HG03097 (cell line): ENCODE results near the gene BHLHE23.
"Not testable (repeated sequence)": the region's sequence is repeated elsewhere in the genome, so short reads cannot be mapped to it uniquely, and the experiment has no call there.

ENCODE experiments used
- ATAC-seq: cut with Tn5 transposase; IDR thresholded peaks from one replicate; pipeline ENCODE4 v1.9.1; 2021; ENCODE audit not compliant: unreplicated experiment, low FRiP score

The BHLHE23 gene

DNA sequence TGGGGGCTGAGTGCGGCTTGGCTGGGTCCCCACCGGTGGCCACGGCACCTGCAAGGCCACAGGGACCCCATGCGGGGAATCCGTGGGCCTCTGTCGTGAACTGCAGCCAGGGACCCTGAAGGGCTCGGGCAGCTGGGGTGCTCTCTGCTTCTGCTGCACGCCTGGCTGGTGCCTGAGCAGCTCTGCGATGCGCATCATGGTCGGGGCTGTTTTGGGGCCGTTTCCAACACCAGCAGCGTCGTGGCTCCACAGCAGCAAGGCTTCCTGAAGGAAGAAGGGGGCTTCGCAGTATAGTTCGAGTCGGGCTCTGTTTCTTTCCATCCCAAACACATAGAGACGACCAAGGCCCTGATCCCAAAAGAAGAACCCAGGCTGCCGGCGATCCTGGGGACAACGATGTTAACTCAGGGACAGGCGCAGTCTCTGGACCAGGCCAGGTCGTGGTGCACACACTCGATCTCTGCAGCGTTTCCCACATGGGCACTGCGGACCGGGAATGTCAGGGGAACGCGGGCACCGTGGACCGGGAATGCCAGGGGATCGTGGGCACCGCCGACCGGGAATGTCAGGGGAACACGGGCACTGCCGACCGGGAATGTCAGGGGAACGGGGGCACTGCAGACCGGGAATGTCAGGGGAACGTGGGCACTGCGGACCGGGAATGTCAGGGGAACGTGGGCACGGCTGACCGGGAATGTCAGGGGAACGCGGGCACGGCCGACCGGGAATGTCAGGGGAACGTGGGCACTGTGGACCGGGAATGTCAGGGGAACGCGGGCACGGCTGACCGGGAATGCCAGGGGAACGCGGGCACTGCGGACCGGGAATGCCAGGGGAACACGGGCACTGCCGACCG is 36.8 kb upstream of the BHLHE23 start:
- no peak for ATAC-seq

DNA sequence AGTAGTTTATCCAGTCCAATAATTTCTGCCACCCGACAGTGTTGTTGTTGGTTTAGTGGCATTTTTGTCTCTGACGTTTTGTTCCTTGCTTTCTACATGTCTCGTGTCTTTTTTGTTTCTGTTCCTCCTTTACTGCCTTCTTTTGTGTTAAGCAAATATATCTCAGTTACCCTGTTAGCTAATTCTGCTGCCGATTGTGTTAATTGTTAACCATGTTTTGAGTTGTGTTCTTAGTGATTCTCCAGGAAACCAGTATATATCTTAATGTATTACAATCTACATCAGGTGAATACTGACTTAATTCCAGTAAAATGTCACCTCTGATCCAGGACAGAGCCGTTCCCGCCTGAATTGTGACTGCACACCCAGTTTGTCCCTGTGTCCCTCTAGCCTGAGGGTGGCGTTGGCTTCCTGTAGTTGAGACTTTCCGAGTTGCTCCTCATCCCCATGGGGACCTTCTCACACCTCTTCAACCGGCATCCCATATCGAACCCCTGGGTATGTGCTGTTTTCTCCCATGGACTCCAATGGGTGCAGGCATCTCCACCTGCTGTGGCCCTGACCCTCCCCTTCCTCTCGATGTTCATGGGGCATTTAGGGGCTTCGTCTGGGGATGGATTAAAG is 35.8 kb upstream of the BHLHE23 start:
- no peak for ATAC-seq

DNA sequence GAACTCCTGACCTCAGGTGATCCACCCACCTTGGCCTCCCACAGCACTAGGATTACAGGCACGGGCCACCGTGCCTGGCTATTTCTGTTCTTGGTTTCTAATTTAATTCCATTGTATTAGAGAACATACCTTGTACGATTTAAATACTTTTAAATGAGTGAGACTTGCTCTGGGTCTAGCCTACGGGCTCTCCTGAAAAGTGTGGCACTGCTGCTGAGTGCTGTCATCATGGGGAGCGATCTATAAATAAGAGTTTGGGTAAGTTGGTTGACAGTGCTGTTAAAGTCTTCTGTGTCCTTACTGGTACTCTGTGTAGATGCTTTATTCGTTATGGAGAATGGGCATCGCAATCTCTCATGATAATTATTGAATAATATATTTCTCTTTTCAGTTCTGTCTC is 35.0 kb upstream of the BHLHE23 start:
- ATAC-seq, result no peak

DNA sequence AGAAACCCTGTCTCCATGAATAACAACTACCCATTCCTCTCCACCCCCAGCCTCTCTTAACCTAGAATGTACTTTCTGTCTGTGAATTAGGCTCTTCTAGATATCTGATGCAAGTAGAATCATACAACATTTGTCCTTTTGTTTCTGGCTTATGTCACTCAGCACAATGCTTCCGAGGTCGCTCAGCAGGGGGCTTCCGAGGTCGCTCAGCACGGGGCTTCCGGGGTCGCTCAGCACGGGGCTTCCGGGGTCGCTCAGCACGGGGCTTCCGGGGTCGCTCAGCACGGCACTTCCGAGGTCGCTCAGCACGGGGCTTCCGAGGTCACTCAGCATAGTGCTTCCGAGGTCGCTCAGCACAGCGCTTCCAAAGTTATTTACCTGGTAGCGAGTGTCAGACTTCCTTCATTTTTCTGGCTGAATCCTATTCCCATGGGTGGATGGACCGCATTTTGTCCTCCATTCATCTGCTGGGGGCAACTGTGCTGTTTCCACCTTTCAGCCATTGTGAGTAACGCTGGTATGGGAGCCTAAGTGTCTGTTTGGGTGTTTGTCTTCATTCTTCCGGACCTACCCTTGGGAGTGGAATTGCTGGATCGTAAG is 31.0 kb upstream of the BHLHE23 start:
- no peak for ATAC-seq

DNA sequence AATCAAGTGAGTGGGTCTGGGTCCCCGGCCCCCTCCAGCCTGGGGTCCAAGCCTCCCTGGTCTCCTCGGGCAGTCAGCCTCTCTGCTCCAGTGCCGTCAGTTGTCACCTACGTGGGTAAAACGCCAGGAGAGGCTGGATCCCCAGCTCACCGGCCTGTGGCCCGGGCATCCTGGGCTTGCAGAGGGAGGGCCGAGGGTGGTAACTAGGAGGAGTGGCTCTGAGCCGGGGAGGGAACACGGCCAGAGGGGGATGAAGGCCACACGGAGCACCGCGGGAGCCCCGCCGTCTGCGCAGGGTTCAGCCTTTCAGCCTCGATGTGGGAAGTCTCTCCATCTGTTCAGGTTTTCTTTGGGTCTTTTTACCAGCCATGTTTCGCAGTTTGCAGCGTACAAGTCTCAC is 29.5 kb upstream of the BHLHE23 start:
- ATAC-seq, result no peak

DNA sequence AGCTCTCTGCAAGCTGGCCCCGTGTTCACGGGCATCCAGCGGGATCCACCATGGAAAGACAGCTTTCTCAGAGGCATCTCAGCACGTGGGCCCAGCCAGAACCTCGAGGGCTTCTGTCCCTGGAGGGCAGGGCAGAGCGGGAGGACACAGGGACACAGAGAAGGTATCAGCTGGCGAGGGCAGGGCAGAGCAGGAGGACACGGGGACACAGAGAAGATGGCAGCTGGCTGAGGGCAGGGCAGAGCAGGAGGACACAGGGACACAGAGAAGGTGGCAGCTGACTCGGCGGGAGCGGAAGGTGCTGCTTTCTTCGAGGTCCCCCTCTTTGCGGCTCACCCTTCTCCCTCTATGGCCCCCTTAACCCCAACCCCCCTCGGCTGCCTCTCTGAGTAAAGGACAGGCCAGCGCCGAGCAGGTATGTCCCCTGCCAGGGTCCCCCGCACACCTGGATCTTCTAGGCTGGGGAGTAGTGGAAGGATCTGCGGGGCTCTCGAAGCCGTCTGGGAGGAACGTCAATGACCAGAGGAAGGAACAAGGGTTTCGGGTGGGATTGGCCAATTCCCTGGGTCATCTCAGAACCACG is 28.9 kb upstream of the BHLHE23 start:
- no peak for ATAC-seq

DNA sequence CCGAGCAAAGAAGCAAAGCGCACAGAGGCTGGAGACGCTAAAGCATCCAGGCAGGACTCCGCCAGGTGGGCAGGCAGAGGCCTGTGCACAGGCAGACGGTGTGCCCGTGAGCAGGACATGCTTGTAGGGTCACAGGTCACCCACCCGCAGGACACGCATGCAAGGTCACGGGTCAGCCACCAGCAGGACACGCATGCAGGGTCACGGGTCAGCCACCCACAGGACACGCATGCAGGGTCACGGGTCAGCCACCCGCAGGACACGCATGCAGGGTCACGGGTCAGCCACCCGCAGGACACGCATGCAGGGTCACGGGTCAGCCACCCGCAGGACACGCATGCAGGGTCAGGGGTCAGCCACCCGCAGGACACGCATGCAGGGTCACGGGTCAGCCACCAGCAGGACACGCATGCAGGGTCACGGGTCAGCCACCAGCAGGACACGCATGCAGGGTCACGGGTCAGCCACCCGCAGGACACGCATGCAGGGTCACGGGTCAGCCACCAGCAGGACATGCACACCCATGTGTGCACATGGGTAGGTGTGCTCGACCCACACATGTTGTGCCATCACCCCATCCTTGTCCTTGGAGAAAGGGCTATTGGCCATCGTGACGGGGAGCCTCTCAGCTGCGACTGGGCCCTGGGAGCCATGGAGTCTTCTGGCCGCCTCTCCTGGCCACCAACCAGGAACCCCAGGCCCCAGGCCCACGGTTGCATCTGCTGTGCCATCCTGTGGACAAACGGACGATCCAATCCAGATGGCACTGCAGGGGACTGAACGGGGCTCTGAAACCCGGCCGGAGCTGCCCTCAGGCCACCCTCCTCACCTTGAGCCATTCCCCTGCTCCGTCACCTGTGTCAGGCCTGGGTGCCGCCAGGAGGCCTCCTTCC is 28.2 kb upstream of the BHLHE23 start:
- ATAC-seq, result not testable (repeated sequence)

DNA sequence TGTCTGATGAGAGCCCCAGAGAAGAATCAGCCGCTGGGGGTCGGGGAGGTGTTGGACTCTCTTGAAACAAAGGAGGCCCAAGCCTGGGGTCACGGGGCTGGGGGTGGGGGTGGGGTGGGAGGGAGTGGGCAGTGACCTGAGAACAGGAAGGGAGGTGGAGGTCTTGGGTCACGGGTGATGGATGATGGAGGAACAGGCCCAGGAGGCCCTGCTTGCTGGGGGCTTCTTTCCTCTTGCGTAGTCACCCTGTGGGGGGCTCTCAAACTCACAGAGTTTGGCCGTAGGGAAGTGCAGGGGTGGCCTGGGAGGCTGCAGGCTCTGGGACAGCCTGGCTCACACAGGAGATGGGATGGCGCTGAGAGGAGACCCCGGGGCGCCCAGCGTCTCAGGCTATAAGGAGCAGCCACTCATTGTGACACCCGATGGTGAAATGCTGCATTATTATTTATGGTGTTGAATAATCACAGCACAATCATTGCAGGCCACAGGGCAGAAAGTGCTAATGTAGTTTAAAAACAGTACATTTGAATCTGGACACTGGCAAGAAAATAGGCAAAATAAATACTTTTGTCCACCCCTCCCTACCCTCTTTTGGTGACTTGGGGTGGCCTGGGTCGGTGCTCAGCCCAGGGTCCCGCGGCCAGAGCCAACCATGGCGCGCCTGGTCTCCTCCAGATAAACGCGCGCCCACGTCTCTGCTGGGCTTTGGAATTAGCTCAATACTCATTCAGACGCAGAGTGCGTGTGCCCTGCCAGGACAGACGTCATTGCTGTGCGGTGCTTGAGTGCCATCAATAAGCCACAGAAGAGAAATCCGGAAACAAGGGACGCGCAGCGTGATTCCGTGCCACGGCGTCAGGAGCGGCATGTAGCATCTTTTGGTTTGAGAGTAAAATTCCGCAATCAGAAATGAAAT is 27.3 kb upstream of the BHLHE23 start:
- ATAC-seq, result no peak

DNA sequence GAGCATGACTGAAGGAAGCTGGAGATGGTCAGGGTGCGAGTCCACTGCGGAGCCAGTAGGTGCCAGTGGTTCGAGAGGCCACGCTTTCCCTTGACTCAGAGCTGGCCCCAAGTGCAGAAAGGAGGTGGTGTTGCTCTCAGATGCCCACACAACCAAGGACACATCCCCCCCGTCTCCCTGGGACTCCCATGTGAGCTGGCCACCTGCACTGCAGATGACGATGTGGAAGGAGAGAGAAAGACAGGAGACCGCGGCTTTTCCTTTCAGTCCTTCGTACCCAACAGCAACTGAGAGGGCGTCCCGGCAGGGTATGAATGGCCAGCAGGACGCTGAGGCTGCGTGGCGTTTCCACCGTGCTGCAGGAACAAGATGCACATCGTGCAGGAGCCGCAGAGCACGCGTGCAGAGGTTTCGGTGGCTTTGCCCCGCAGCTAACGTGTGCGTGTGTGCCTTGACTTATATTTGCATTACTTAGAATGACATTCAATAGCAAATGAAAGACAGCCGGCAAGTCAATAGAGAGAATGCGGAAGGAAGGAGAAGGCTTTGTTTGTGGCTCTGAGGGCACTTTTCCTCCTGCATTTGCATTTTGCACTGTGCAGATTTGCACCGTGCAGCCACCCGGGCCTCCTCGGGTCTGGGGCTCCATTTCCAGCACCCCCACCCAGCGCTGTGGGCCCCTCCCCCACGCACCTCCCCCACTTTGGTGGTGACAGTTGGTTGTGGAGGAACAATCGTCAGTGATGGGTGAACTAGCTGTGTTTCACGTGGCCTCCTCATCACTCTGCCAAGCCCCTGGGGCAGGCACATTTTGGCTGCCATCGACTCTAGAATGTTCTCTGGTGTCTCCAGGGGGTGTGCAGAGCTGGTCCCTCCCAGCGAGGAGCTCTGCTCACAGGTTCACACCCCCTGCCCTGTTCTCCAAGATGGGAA is 26.4 kb upstream of the BHLHE23 start:
- ATAC-seq, result peak; percentile 58

DNA sequence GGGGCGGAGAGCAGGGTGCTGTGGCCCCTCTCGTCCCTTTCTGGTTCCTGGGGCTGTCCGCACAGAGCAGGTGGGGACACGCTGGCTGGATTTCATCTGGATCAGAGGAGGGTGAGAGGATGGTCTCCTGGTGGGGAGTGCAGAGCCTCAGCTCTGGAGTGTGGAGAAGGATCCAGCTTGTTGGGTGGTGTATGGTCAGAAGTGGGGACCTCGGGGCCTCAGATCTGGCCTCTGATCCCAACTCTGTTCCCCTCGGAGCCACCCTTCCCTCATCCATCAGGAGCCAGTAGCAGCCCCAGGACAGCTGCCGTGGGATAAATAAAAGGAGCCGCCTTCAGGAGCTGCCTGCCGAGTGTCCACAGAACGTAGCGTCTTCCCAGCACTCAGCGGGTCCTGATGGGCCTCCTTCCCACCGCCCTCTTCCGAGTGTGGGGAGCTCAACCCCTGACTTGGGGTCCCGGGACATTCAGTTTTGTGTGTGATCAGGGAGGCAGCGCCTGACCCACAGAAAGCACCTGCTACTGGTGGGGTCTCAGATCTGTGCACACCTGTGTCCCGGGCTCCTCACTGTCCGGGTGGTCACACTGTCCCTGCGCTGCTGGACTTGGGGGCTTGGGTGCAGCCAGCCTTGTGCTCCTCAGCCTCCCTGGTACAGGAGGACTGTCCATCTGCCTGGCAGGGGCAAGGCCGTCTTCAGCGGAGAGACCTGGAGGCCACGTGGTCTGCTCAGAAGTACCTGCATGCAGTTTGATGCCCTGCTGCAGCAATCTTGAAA is 25.4 kb upstream of the BHLHE23 start:
- ATAC-seq, result no peak

DNA sequence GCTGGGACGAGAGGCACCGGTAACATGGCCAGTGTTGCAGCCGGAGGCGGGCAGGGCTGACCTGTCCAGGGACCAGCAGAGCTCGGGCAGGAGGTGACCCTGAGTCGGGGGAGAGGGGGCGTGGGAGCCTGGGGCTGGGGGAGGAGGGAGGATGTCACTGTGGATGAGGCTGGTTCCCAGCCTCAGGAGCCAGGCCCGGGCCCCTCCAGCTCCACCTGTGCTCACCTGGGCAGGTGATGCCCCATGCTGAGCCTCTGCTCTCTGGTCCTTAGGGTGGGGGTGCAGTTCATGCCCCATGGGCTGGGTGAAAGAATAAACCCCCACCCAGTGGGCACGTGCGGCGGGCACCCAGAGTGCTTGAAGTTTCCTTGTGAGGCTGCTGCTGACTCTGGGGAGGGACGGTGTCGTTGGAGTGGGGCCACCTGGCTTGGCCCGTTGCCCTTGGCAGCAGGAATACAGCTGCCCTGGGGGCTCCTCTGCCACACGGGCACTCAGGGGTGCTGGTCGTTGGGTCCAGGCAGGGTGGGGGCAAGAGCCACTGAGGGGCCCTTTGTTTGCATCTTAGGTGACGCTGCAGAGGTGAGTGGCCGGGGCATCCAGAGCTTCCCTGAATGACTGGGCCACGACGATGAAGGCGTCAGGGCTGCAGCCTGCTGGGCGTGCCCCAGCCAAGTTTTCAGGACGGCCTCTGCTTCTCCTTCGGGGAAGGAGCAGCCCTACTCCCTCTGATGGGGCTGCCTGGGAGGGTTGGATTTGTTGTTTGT is 24.7 kb upstream of the BHLHE23 start:
- no peak for ATAC-seq

DNA sequence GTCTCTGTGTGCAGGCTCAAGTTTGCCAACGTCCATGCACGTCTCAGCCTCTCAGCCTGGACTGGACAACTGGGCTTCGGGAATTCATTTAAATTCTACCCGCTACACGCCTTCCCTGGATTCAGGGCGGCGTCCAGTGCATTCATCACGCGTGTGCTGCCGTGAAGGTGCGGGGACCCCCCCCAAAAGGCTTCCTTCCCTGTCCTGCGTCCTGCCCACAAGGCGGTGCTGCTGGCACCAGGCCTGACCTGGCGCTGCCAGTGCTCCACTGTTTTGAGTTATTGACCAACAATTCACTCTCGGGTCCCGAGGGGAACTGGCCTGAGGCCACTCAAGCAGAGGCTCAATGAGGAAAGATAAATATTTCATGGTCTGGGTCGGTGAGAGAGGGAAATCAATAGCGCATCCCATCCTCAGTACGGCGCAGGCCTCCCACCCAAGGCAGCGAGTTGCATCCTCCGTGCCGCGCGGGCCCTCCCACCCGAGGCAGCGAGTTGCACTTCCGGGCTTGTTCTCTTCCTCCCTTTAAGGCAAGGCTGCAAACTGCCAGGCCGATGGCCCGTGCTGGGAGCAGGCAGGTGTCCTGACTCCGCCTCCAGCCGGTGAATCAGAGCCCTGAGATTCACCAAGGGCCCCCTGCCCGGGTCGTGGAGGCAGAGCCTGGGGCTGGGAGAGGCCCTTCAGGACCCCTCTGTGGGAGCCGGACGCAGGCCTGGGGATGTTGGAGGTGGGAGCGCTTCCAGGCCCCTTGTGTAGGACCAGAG is 22.8 kb upstream of the BHLHE23 start:
- no peak for ATAC-seq

DNA sequence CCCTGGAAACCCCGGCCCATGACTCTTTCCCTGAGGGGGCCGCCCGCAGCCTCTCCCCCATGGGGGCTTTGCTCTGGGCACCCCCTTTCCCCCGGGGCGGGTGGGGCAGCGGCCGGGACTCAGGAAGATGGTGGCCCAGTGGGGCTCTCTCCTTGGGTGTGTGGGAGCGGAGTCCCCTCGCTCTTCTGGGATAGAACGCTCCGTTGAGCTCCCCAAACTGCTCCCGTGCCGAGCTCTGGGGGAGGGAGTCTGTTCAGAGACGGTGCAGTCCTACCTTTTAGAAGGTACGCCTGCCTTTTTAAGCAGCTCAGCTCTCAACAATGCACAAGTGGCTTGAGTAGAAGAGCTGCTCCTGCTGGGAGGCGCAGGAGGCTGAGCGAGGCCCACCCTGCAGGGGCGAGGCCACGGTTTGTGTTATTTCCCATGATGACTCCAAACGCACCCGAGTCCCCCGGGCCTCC is 21.7 kb upstream of the BHLHE23 start:
- no peak for ATAC-seq

DNA sequence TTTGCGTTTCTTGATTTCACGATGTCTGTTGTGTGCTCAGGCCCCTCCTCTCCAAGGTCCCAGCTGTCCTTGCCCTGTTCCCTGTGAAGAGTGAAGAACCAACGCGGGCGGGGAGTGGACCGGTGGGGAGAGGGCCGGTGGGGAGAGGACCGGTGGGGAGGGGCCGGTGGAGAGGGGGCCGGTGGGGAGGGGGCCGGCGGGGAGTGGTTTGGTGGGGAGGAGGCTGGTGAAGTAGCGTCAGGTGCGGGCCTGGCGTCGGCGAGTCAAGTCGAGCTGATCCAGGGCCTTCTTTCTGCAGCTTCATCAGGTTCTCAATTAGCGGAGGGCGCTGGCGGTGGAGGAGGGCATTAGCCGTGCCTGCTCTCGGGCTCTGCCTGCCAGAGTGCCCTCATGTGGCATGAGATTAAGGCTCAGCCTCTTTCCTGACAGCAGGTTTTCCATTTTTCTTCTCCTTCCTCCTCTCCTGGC is 21.2 kb upstream of the BHLHE23 start:
- no peak for ATAC-seq

DNA sequence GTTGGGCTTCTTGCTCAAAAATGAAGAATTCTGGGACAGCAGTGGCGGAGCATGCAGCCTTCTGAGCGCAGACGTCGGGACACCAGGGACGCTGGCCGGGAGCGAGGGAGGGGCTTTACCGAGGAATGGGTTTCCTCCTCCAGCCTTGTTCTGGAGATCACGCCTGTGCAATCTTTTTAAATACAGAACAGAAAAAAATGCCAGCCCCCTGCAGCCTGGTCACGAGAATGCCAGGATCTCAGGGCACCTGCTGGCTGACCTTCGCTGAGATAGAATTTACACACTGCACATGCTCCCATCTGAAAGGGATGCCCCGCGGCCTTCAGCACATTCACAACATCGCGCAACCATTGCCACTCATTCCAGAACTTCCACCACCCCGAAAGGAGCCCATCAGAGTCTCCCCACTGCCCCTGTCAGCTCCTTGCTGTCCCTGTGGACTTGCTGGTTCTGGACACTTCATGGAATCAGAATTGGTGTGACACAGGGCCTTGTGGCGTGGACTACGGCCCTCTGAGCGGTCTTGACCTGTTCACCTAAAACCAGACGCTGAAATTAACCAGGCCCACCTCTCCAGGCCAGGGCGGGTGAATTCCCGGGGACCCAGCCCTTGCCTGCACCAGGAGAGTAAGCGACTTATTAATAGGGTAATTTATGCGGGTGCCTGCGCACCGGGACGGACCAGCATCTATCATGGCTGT is 20.6 kb upstream of the BHLHE23 start:
- ATAC-seq, result no peak
